Measurements from ENCODE around the gene P2RY12. TPM values are rescaled to one million over a fixed set of nuclear protein-coding genes. Genes with fewer than 3 reads are reported as not detected.

P2RY12 gene
- total and polyA plus RNA-seq, 12 donors: 0.33 to 3.1 (median 0.76) TPM; not detected in 1

- Histone ChIP-seq H3K4me1 (peaks cover 0 to 15% (median 0%) of the 10 kb centered on the region in 9 donors), H3K9me3 (no peaks in the 10 kb centered on the region), H3K4me3 (no peak overlapping the region), H3K27me3 (no peaks in the 10 kb centered on the region), H3K36me3 (no peaks in the 10 kb centered on the region), H3K27ac (no peak overlapping the region)
- no peak for ATAC-seq
- TF ChIP-seq CTCF (IDR thresholded peaks at IDR 0.05): no peak
- intact Hi-C loops (cut with DNase I): no loop called here
- no peak for DNase-seq
- WGBS, 2 donors: 76 to 81% methylated on average over 2 of the region's 2 CpGs
Measured at GRCh38 chr3:151391720-151392119, 7.2 kb upstream of the P2RY12 start.

GRCh38 chr3:151387842-151388241 is 3.3 kb upstream of the P2RY12 start:
- ATAC-seq: peak in 1 of 8 donors; percentile 37

GRCh38 chr3:151387432-151387831 is 2.9 kb upstream of the P2RY12 start:
- no peaks in the 10 kb centered on the region for H3K36me3 ChIP-seq
- no peaks in the 10 kb centered on the region for H3K9me3 ChIP-seq
- H3K27me3 ChIP-seq: no peaks in the 10 kb centered on the region
- DNase-seq: no peak
- peaks cover 0 to 53% (median 0%) of the 10 kb centered on the region in 9 donors for H3K4me1 ChIP-seq
- peak overlapping the region in 1 of 10 donors; percentile 54 for H3K27ac ChIP-seq
- TF ChIP-seq CTCF (IDR thresholded peaks at IDR 0.05): no peak
- H3K4me3 ChIP-seq: no peak overlapping the region
- intact Hi-C loops (cut with DNase I): no loop called here
- 87 to 90% methylated on average over 5 of the region's 5 CpGs for WGBS, 2 donors
- ATAC-seq: no peak

More at GRCh38 chr3:151387842-151388241, 3.3 kb upstream of the P2RY12 start:
- no peak for DNase-seq
- 77 to 82% methylated on average over 9 of the region's 9 CpGs for WGBS, 2 donors
- TF ChIP-seq CTCF (IDR thresholded peaks at IDR 0.05): no peak
- intact Hi-C loops (cut with DNase I): no loop called here
- H3K27ac ChIP-seq: peak overlapping the region in 1 of 10 donors; percentile 54
- no peaks in the 10 kb centered on the region for H3K27me3 ChIP-seq
- H3K4me1 ChIP-seq: peaks cover 0 to 49% (median 0%) of the 10 kb centered on the region in 9 donors
- H3K9me3 ChIP-seq: no peaks in the 10 kb centered on the region
- no peak overlapping the region for H3K4me3 ChIP-seq
- no peaks in the 10 kb centered on the region for H3K36me3 ChIP-seq

- 96 to 98% methylated on average over 4 of the region's 4 CpGs for WGBS, 2 donors
- Histone ChIP-seq H3K4me1 (peaks cover 0 to 61% (median 0%) of the 10 kb centered on the region in 9 donors), H3K4me3 (no peak overlapping the region), H3K27ac (peak overlapping the region in 1 of 10 donors; percentile 22), H3K9me3 (no peaks in the 10 kb centered on the region), H3K27me3 (no peaks in the 10 kb centered on the region), H3K36me3 (no peaks in the 10 kb centered on the region)
- DNase-seq (no peak), ATAC-seq (no peak)
- intact Hi-C loops (cut with DNase I): no loop called here
- TF ChIP-seq CTCF (IDR thresholded peaks at IDR 0.05): no peak
Measured at GRCh38 chr3:151386056-151386455, 1.5 kb upstream of the P2RY12 start.

All from heart right ventricle (tissue), 16 donors.